ENCODE measurements around the gene TBC1D8.
A peak's percentile ranks its signal among the peaks of the same experiment; 100 is the strongest.

TBC1D8 gene

GRCh38 chr2:101162561-101163330, 11.6 kb upstream of the TBC1D8 start:
- DNase-seq (ENCODE audit: low read depth in 2 of 2): no peak

GRCh38 chr2:101161658-101162057, 10.5 kb upstream of the TBC1D8 start:
- no peak for DNase-seq (ENCODE audit: low read depth in 2 of 2)

GRCh38 chr2:101160454-101160853, 9.3 kb upstream of the TBC1D8 start:
- no peak for DNase-seq (ENCODE audit: low read depth in 2 of 2)

- no peak for DNase-seq (ENCODE audit: low read depth in 2 of 2)
Observed at GRCh38 chr2:101159526-101159925, 8.3 kb upstream of the TBC1D8 start.

GRCh38 chr2:101157272-101157671, 6.1 kb upstream of the TBC1D8 start:
- no peak for DNase-seq (ENCODE audit: low read depth in 2 of 2)

- no peak for DNase-seq (ENCODE audit: low read depth in 2 of 2)
Observed at GRCh38 chr2:101153787-101154186, 2.6 kb upstream of the TBC1D8 start.

GRCh38 chr2:101153077-101153707, 2.0 kb upstream of the TBC1D8 start:
- DNase-seq (ENCODE audit: low read depth in 2 of 2): no peak

GRCh38 chr2:101152272-101153076, 1.3 kb upstream of the TBC1D8 start:
- DNase-seq (ENCODE audit: low read depth in 2 of 2): no peak

- DNase-seq (ENCODE audit: low read depth in 2 of 2): no peak
Observed at GRCh38 chr2:101151859-101152271, 683 bp upstream of the TBC1D8 start.

GRCh38 chr2:101150306-101151145, 656 bp downstream of the TBC1D8 start:
- peak in 1 of 2 donors; percentile 9 for DNase-seq (ENCODE audit: low read depth in 2 of 2)

GRCh38 chr2:101149241-101150192, 1.7 kb downstream of the TBC1D8 start:
- no peak for DNase-seq (ENCODE audit: low read depth in 2 of 2)

- DNase-seq (ENCODE audit: low read depth in 2 of 2): no peak
Observed at GRCh38 chr2:101148777-101149176, 2.4 kb downstream of the TBC1D8 start.

- no peak for DNase-seq (ENCODE audit: low read depth in 2 of 2)
Observed at GRCh38 chr2:101147971-101148370, 3.2 kb downstream of the TBC1D8 start.

- no peak for DNase-seq (ENCODE audit: low read depth in 2 of 2)
Observed at GRCh38 chr2:101147062-101147461, 4.1 kb downstream of the TBC1D8 start.

- DNase-seq (ENCODE audit: low read depth in 2 of 2): no peak
Observed at GRCh38 chr2:101146535-101146934, 4.6 kb downstream of the TBC1D8 start.

- no peak for DNase-seq (ENCODE audit: low read depth in 2 of 2)
Observed at GRCh38 chr2:101145406-101145805, 5.8 kb downstream of the TBC1D8 start.

GRCh38 chr2:101142163-101142562, 9.0 kb downstream of the TBC1D8 start:
- no peak for DNase-seq (ENCODE audit: low read depth in 2 of 2)

GRCh38 chr2:101140978-101141655, 10.1 kb downstream of the TBC1D8 start:
- no peak for DNase-seq (ENCODE audit: low read depth in 2 of 2)

- DNase-seq (ENCODE audit: low read depth in 2 of 2): no peak
Observed at GRCh38 chr2:101140237-101140636, 10.9 kb downstream of the TBC1D8 start.

- no peak for DNase-seq (ENCODE audit: low read depth in 2 of 2)
Observed at GRCh38 chr2:101139495-101139894, 11.7 kb downstream of the TBC1D8 start.

Measured in stimulated activated CD4-positive, alpha-beta T cell treated with anti-CD3 and anti-CD28 coated beads, Interleukin-1b, Interleukin-23, amount 100 ng/mL, for 4 hours (primary cell).